HepG2 (cell line): ENCODE data around the gene MRPL43. TPM values are rescaled to one million over a fixed set of nuclear protein-coding genes. Genes with fewer than 3 reads are reported as not detected.

ENCODE experiments used
- FOXK2 ChIP-seq: fragments of 450-650 bp; IDR thresholded peaks from 2 replicates; pipeline ENCODE4 v1.6.1; 2016
- HINFP ChIP-seq: sonication (generic); formaldehyde crosslinking; IDR thresholded peaks from 2 replicates; pipeline ENCODE4 v1.4.0; 2020; ENCODE audit warnings: low read depth, mild to moderate bottlenecking, missing genetic modification reagents
- HMGXB4 ChIP-seq, 2 experiments: sonication (generic) in 1 of 2; formaldehyde crosslinking in 1 of 2; IDR thresholded peaks; 2 replicates each; pipeline versions ENCODE4 v1.4.0 to v1.6.1; 2018 to 2020; ENCODE audit warnings: missing genetic modification reagents in 2 of 2, borderline replicate concordance in 1 of 2, low read depth in 1 of 2, mild to moderate bottlenecking in 1 of 2, missing biosample characterization in 1 of 2
- HNF4A ChIP-seq: sonication (generic); formaldehyde crosslinking; IDR thresholded peaks from 2 replicates; pipeline ENCODE4 v1.4.0; 2020; ENCODE audit warnings: missing genetic modification reagents
- HNRNPL ChIP-seq: fragments of 200-400 bp; formaldehyde crosslinking; IDR thresholded peaks from 2 replicates; pipeline ENCODE4 v1.6.1; 2017; ENCODE audit warnings: mild to moderate bottlenecking, low read depth, low read length
- MAZ ChIP-seq, 2 experiments: sonication (generic) in 1 of 2; formaldehyde crosslinking in 1 of 2; IDR thresholded peaks; 2 replicates each; pipeline versions ENCODE4 v1.5.0 to v1.6.1; 2012 to 2020; ENCODE audit warnings: low read depth in 2 of 2, mild to moderate bottlenecking in 2 of 2, borderline replicate concordance in 1 of 2, improper control_type of control experiment in 1 of 2, low read length in 1 of 2, missing genetic modification reagents in 1 of 2, moderate library complexity in 1 of 2
- NONO ChIP-seq, 2 experiments: fragments of 450-650 bp in 1 of 2; sonication (generic) in 1 of 2; formaldehyde crosslinking in 1 of 2; IDR thresholded peaks in 1 of 2; conservative IDR thresholded peaks in 1 of 2; 2 replicates each; pipeline versions ENCODE4 v1.6.1 to v1.8.0; 2017 to 2022; ENCODE audit warnings: mild to moderate bottlenecking in 1 of 2, missing genetic modification reagents in 1 of 2, moderate library complexity in 1 of 2
- PHF20 ChIP-seq: sonication (generic); formaldehyde crosslinking; IDR thresholded peaks from 2 replicates; pipeline ENCODE4 v1.5.0; 2020; ENCODE audit warnings: mild to moderate bottlenecking, missing genetic modification reagents
- SP4 ChIP-seq: sonication (generic); formaldehyde crosslinking; IDR thresholded peaks from 2 replicates; pipeline ENCODE4 v1.8.1; 2023; ENCODE audit warnings: mild to moderate bottlenecking, missing genetic modification reagents
- ZFP36L1 ChIP-seq: sonication (generic); formaldehyde crosslinking; IDR thresholded peaks from 2 replicates; pipeline ENCODE4 v1.8.0; 2022; ENCODE audit warnings: mild to moderate bottlenecking, missing genetic modification reagents, moderate library complexity
- ZNF136 ChIP-seq: sonication (generic); formaldehyde crosslinking; IDR thresholded peaks from 2 replicates; pipeline ENCODE4 v1.8.1; 2022; ENCODE audit warnings: low read depth, mild to moderate bottlenecking, moderate library complexity, missing genetic modification reagents
- ZNF17 ChIP-seq: sonication (generic); formaldehyde crosslinking; IDR thresholded peaks from 2 replicates; pipeline ENCODE4 v1.5.0; 2020; ENCODE audit warnings: mild to moderate bottlenecking, missing genetic modification reagents
- polyA plus RNA-seq, 8 experiments: library from polyadenylated mRNA; depleted of rRNA in 3 of 8; stranded (reverse) in 7 of 8; unstranded in 1 of 8; fragments of >200 nt; fragmentation: Illumina TruSeq in 4 of 8; extraction: Trizol in 4 of 8; gene quantifications; 2 replicates each; pipeline versions ENCODE4 v1.2.1 to v1.2.3, GENCODE V29; 2011 to 2016; ENCODE audit warnings: low read depth in 4 of 8, missing spikeins in 1 of 8, mixed read lengths in 1 of 8; ENCODE audit not compliant: insufficient read depth in 1 of 8
- total RNA-seq, 5 experiments: library from RNA; depleted of rRNA; stranded (reverse); fragments of >200 nt; fragmentation: Illumina TruSeq; extraction: Trizol; gene quantifications; 2 replicates each; pipeline ENCODE4 v1.2.3, GENCODE V29; 2016; ENCODE audit warnings: low read depth in 1 of 5
- TF ChIP-seq, protein P1 (sequence below): sonication (generic); formaldehyde crosslinking; IDR thresholded peaks from 2 replicates; pipeline ENCODE4 v1.4.0; 2020; ENCODE audit warnings: mild to moderate bottlenecking, missing genetic modification reagents, borderline replicate concordance
- TF ChIP-seq, protein P2 (sequence below): IDR thresholded peaks from 2 replicates; pipeline ENCODE4 v1.4.0; 2020; ENCODE audit warnings: mild to moderate bottlenecking, missing genetic modification reagents
- TF ChIP-seq, protein P3 (sequence below): sonication (generic); formaldehyde crosslinking; IDR thresholded peaks from 2 replicates; pipeline ENCODE4 v1.8.0; 2023; ENCODE audit warnings: mild to moderate bottlenecking, missing genetic modification reagents

MRPL43 gene
- total and polyA plus RNA-seq, 2 of the 13 experiments (the other 11 are each of a cell fraction or from before 2014, with no cell fraction given) = 71.0 to 73.7 TPM

- TF ChIP-seq HNF4A (CRISPR knock-in tag) = peak; percentile 58
- TF ChIP-seq SP4 (CRISPR knock-in tag) = peak; percentile 30; the same call in 1 of the 2 replicates
- TF ChIP-seq ZNF17 (CRISPR knock-in tag) = no peak
- TF ChIP-seq HNRNPL = peak; percentile 92
- no peak for TF ChIP-seq ZNF136 (CRISPR knock-in tag)
- no peak for TF ChIP-seq HINFP (CRISPR knock-in tag)
- no peak for TF ChIP-seq MAZ (IDR thresholded peaks at IDR 0.05; ENCODE audit: borderline replicate concordance, low read depth, low read length)
- peak; percentile 17; the same call in 1 of the 2 replicates for TF ChIP-seq MAZ (CRISPR knock-in tag; IDR thresholded peaks at IDR 0.05; ENCODE audit: low read depth)
- peak in 1 of 2 experiments; percentile 2; a peak in 1 of 4 replicates for TF ChIP-seq HMGXB4 (CRISPR knock-in tag; IDR thresholded peaks at IDR 0.05; ENCODE audit: borderline replicate concordance in 1 of 2, low read depth in 1 of 2)
- no peak for TF ChIP-seq NONO (IDR thresholded peaks at IDR 0.05)
- 0 out of 2 replicates have a peak, but pooled peaks have one; percentile 0 for TF ChIP-seq NONO (CRISPR knock-in tag; conservative IDR thresholded peaks at IDR 0.05)
- TF ChIP-seq, protein P1, sequence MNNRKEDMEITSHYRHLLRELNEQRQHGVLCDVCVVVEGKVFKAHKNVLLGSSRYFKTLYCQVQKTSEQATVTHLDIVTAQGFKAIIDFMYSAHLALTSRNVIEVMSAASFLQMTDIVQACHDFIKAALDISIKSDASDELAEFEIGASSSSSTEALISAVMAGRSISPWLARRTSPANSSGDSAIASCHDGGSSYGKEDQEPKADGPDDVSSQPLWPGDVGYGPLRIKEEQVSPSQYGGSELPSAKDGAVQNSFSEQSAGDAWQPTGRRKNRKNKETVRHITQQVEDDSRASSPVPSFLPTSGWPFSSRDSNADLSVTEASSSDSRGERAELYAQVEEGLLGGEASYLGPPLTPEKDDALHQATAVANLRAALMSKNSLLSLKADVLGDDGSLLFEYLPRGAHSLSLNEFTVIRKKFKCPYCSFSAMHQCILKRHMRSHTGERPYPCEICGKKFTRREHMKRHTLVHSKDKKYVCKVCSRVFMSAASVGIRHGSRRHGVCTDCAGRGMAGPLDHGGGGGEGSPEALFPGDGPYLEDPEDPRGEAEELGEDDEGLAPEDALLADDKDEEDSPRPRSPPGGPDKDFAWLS (CRISPR knock-in tag) = no peak
- TF ChIP-seq PHF20 = 0 out of 2 replicates have a peak, but pooled peaks have one; percentile 20
- peak; percentile 58 for TF ChIP-seq FOXK2
- TF ChIP-seq, protein P2, sequence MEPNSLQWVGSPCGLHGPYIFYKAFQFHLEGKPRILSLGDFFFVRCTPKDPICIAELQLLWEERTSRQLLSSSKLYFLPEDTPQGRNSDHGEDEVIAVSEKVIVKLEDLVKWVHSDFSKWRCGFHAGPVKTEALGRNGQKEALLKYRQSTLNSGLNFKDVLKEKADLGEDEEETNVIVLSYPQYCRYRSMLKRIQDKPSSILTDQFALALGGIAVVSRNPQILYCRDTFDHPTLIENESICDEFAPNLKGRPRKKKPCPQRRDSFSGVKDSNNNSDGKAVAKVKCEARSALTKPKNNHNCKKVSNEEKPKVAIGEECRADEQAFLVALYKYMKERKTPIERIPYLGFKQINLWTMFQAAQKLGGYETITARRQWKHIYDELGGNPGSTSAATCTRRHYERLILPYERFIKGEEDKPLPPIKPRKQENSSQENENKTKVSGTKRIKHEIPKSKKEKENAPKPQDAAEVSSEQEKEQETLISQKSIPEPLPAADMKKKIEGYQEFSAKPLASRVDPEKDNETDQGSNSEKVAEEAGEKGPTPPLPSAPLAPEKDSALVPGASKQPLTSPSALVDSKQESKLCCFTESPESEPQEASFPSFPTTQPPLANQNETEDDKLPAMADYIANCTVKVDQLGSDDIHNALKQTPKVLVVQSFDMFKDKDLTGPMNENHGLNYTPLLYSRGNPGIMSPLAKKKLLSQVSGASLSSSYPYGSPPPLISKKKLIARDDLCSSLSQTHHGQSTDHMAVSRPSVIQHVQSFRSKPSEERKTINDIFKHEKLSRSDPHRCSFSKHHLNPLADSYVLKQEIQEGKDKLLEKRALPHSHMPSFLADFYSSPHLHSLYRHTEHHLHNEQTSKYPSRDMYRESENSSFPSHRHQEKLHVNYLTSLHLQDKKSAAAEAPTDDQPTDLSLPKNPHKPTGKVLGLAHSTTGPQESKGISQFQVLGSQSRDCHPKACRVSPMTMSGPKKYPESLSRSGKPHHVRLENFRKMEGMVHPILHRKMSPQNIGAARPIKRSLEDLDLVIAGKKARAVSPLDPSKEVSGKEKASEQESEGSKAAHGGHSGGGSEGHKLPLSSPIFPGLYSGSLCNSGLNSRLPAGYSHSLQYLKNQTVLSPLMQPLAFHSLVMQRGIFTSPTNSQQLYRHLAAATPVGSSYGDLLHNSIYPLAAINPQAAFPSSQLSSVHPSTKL (CRISPR knock-in tag) = 0 out of 2 replicates have a peak, but pooled peaks have one; percentile 30
- TF ChIP-seq, protein P3, sequence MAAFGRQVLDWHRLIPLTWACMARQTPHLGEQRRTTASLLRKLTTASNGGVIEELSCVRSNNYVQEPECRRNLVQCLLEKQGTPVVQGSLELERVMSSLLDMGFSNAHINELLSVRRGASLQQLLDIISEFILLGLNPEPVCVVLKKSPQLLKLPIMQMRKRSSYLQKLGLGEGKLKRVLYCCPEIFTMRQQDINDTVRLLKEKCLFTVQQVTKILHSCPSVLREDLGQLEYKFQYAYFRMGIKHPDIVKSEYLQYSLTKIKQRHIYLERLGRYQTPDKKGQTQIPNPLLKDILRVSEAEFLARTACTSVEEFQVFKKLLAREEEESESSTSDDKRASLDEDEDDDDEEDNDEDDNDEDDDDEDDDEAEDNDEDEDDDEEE (CRISPR knock-in tag) = no peak
- TF ChIP-seq ZFP36L1 (CRISPR knock-in tag) = 0 out of 2 replicates have a peak, but pooled peaks have one; percentile 65
Observed at GRCh38 chr10:101031796-101032636, 44.7 kb upstream of the MRPL43 start (continued).
